B cell (primary cell): ENCODE data around the gene SLC29A4. TPM values are rescaled to one million over a fixed set of nuclear protein-coding genes. Genes with fewer than 3 reads are reported as not detected.

Source experiments
- ATAC-seq: fragments of 200-7000 bp; cut with Tn5 transposase; one replicate; pipeline ENCODE4 v1.10.0; 2021; ENCODE audit warnings: low read depth, mild to moderate bottlenecking, moderate number of reproducible peaks, moderate library complexity
- CTCF ChIA-PET: fragments of 350-600 bp; sonication (Branson Sonifier 250); formaldehyde crosslinking; loops from one replicate; lab custom pipeline; 2021; ENCODE audit warnings: antibody characterized with exemption, inconsistent platforms; lab: Charles Lee
- POLR2A ChIA-PET: fragments of 350-600 bp; sonication (Branson Sonifier 250); formaldehyde crosslinking; loops from one replicate; lab custom pipeline; 2021; ENCODE audit warnings: antibody characterized with exemption; lab: Charles Lee
- DNase-seq: peaks from one replicate; pipeline ENCODE4 v3.0.0; 2013
- H2AFZ ChIP-seq: 2 replicates; pipeline ENCODE4 v1.6.1; 2012; ENCODE audit warnings: mild to moderate bottlenecking, low read depth, low read length; ENCODE audit not compliant: insufficient read depth, poor library complexity, severe bottlenecking
- H3K27ac ChIP-seq, 2 donors: 1 replicate in 1 of 2; 2 replicates in 1 of 2; pipeline ENCODE4 v1.5.1; 2012 to 2013; ENCODE audit warnings: low read length in 2 of 2, mild to moderate bottlenecking in 2 of 2, moderate library complexity in 1 of 2
- H3K27me3 ChIP-seq, 4 experiments: fragments of 200-600 bp in 1 of 4; sonication (generic) in 1 of 4; replicated peaks in 1 of 4; 1 replicate in 2 of 4; 2 replicates in 2 of 4; pipeline versions ENCODE4 v1.6.1 to v1.7.0; 2013 to 2016; ENCODE audit warnings: low read length in 3 of 4, mild to moderate bottlenecking in 2 of 4, mixed read lengths in 1 of 4, moderate library complexity in 1 of 4; ENCODE audit not compliant: insufficient read depth in 4 of 4, control insufficient read depth in 3 of 4; ENCODE audit errors: control extremely low read depth in 1 of 4
- H3K36me3 ChIP-seq, 2 experiments: replicated peaks in 1 of 2; 1 replicate in 1 of 2; 2 replicates in 1 of 2; pipeline versions ENCODE4 v1.6.1 to v1.7.1; 2013; ENCODE audit warnings: low read length in 1 of 2; ENCODE audit not compliant: insufficient read depth in 2 of 2, control insufficient read depth in 1 of 2; ENCODE audit errors: control extremely low read depth in 1 of 2, extremely low read depth in 1 of 2
- H3K4me1 ChIP-seq, 2 donors: fragments of 200-600 bp in 1 of 2; sonication (generic) in 1 of 2; 1 replicate in 1 of 2; 2 replicates in 1 of 2; pipeline versions ENCODE4 v1.5.1 to v1.6.1; 2013 to 2017; ENCODE audit warnings: low read length in 2 of 2; ENCODE audit not compliant: control insufficient read depth in 2 of 2, insufficient read depth in 2 of 2
- H3K4me2 ChIP-seq: replicated peaks from 2 replicates; pipeline ENCODE3; 2012; ENCODE audit warnings: mild to moderate bottlenecking, low read depth, low read length; ENCODE audit not compliant: poor library complexity, severe bottlenecking
- H3K4me3 ChIP-seq, 5 experiments: fragments of 200-600 bp in 1 of 5; sonication (generic) in 1 of 5; 1 replicate in 3 of 5; 2 replicates in 2 of 5; pipeline versions ENCODE4 v1.5.1 to v1.7.0; 2011 to 2016; ENCODE audit warnings: low read length in 4 of 5, mild to moderate bottlenecking in 4 of 5, low read depth in 2 of 5, control low read depth in 1 of 5, moderate library complexity in 1 of 5; ENCODE audit not compliant: insufficient read depth in 1 of 5; ENCODE audit errors: control extremely low read depth in 1 of 5, extremely low read depth in 1 of 5
- H3K79me2 ChIP-seq: fragments of 200-600 bp; sonication (generic); one replicate; pipeline ENCODE4 v1.6.0; 2016; ENCODE audit warnings: low read length; ENCODE audit not compliant: control insufficient read depth, insufficient read depth
- H3K9ac ChIP-seq: fragments of 200-600 bp; sonication (generic); 2 replicates; pipeline ENCODE4 v1.6.1; 2017; ENCODE audit warnings: mild to moderate bottlenecking, low read length, moderate library complexity
- H3K9me3 ChIP-seq, 3 donors: one replicate each; pipeline versions ENCODE4 v1.6.1 to v1.7.1; 2013; ENCODE audit warnings: low read length in 2 of 3; ENCODE audit not compliant: control insufficient read depth in 2 of 3, insufficient read depth in 1 of 3; ENCODE audit errors: control extremely low read depth in 1 of 3
- H4K20me1 ChIP-seq: 2 replicates; pipeline ENCODE4 v1.6.0; 2012; ENCODE audit warnings: mild to moderate bottlenecking, low read length; ENCODE audit not compliant: insufficient read depth, control insufficient read depth, poor library complexity, severe bottlenecking
- H3K27ac Mint-ChIP-seq: one replicate; pipeline ENCODE4 v1.8.0; 2021; ENCODE audit warnings: mixed read lengths
- H3K27me3 Mint-ChIP-seq: one replicate; pipeline ENCODE4 v1.8.0; 2021; ENCODE audit warnings: mixed read lengths
- H3K4me1 Mint-ChIP-seq: one replicate; pipeline ENCODE4 v1.8.0; 2021; ENCODE audit warnings: mixed read lengths
- H3K4me3 Mint-ChIP-seq: one replicate; pipeline ENCODE4 v1.8.0; 2021; ENCODE audit warnings: mixed read lengths
- H3K9me3 Mint-ChIP-seq: one replicate; pipeline ENCODE4 v1.8.0; 2022; ENCODE audit warnings: mixed read lengths; ENCODE audit not compliant: insufficient read depth
- EZH2 ChIP-seq: IDR thresholded peaks from 2 replicates; pipeline ENCODE4 v1.6.1; 2012; ENCODE audit warnings: borderline replicate concordance, low read depth, mild to moderate bottlenecking, moderate library complexity, low read length; ENCODE audit not compliant: insufficient read depth, poor library complexity, severe bottlenecking
- WGBS: methylation state at CpG from one replicate; pipeline ENCODE4 v1.1.5; 2013; ENCODE audit warnings: missing lambda C conversion rate; ENCODE audit not compliant: insufficient coverage; 5-methylcytosine and 5-hydroxymethylcytosine counted together
- intact Hi-C: fragments of 100-400 bp; cut with micrococcal nuclease; formaldehyde crosslinking; loops from one replicate; pipeline ENCODE4 v1.10.0; 2022
- polyA plus RNA-seq: library from polyadenylated mRNA; depleted of rRNA; stranded (reverse); fragments of >200 nt; gene quantifications from 2 replicates; pipeline ENCODE4 v1.2.3, GENCODE V29; 2012
- total RNA-seq, 2 donors: library from RNA; stranded (reverse); fragments of 120-200 nt in 1 of 2; gene quantifications; 1 replicate in 1 of 2; 2 replicates in 1 of 2; pipeline versions ENCODE4 v1.2.3 to v1.2.4, GENCODE V29; 2013 to 2022
- TF ChIP-seq, protein P1 (sequence below): fragments of 200-600 bp; IDR thresholded peaks from one replicate; pipeline ENCODE4 v1.8.0; 2022; ENCODE audit warnings: antibody characterized with exemption, mild to moderate bottlenecking

Gene SLC29A4
- total and polyA plus RNA-seq, 2 donors (not counting 1 experiment from before 2014, with no cell fraction given): 0.21 to 0.67 TPM

- peaks cover 14% of the 10 kb centered on the region for H3K4me1 Mint-ChIP-seq
- Histone ChIP-seq H3K9me3 (peaks cover 0 to 22% (median 3%) of the 10 kb centered on the region in 3 donors), H2AFZ (peak overlapping the region; percentile 33), H3K4me1 (peaks cover 11 to 13% of the 10 kb centered on the region in 2 donors), H3K27me3 (peaks cover 0 to 27% (median 4%) of the 10 kb centered on the region in 4 experiments), H3K4me3 (no peak overlapping the region), H3K9ac (no peak overlapping the region), H3K4me2 (peak overlapping the region; percentile 22), H3K79me2 (no peaks in the 10 kb centered on the region), H3K36me3 (no peaks in the 10 kb centered on the region), H4K20me1 (no peaks in the 10 kb centered on the region), H3K27ac (no peak overlapping the region)
- peak; percentile 10 for ATAC-seq
- peaks cover 30% of the 10 kb centered on the region for H3K27me3 Mint-ChIP-seq
- POLR2A ChIA-PET: no interaction called here
- intact Hi-C loops: no loop called here
- CTCF ChIA-PET: no interaction called here
- H3K27ac Mint-ChIP-seq: no peak overlapping the region
- H3K4me3 Mint-ChIP-seq: peak overlapping the region; percentile 67
- 20% methylated on average over 11 of the region's 29 CpGs for WGBS
- H3K9me3 Mint-ChIP-seq: peaks cover 6% of the 10 kb centered on the region
- DNase-seq: peak; percentile 26
- no peak for TF ChIP-seq EZH2
- TF ChIP-seq, protein P1, sequence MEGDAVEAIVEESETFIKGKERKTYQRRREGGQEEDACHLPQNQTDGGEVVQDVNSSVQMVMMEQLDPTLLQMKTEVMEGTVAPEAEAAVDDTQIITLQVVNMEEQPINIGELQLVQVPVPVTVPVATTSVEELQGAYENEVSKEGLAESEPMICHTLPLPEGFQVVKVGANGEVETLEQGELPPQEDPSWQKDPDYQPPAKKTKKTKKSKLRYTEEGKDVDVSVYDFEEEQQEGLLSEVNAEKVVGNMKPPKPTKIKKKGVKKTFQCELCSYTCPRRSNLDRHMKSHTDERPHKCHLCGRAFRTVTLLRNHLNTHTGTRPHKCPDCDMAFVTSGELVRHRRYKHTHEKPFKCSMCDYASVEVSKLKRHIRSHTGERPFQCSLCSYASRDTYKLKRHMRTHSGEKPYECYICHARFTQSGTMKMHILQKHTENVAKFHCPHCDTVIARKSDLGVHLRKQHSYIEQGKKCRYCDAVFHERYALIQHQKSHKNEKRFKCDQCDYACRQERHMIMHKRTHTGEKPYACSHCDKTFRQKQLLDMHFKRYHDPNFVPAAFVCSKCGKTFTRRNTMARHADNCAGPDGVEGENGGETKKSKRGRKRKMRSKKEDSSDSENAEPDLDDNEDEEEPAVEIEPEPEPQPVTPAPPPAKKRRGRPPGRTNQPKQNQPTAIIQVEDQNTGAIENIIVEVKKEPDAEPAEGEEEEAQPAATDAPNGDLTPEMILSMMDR: no peak
Measured at GRCh38 chr7:5296015-5296610, 13.4 kb downstream of the SLC29A4 start.

DNA sequence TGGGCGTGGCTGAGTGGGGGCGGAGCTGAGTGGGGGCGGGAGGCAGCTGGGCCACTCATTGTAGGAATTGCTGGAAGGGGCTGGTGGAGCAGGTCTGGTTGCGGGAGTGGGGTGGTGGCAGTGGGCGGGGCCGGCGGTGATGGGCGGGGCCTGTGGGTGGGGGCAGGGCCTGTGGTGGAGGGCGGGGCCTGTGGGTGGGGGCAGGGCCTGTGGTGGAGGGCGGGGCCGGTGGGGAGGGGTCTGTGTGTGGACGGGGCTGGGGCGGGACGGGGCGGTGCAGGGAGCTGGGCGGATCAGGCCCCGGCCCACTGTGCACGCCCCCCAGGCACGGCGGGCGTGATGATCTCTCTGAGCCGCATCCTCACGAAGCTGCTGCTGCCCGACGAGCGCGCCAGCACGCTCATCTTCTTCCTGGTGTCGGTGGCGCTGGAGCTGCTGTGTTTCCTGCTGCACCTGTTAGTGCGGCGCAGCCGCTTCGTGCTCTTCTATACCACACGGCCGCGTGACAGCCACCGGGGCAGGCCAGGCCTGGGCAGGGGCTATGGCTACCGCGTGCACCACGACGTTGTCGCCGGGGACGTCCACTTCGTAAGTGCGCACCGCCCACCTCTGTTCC, 14.0 kb downstream of the SLC29A4 start:
- peak overlapping the region; percentile 75 for H3K4me3 Mint-ChIP-seq
- peak overlapping the region; percentile 64 for H3K4me2 ChIP-seq
- no peak overlapping the region for H3K27ac ChIP-seq
- intact Hi-C loops: no loop called here
- ChIA-PET POLR2A (interaction anchor here (0.6 kb wide), 1 partner anchor 67 kb away, joined by 3 read pairs; no protein-coding TSS in a partner anchor), CTCF (no interaction called here)
- no peaks in the 10 kb centered on the region for H3K79me2 ChIP-seq
- ATAC-seq (peak; percentile 84), DNase-seq (peak; percentile 71)
- H3K27me3 Mint-ChIP-seq: peaks cover 27% of the 10 kb centered on the region
- peaks cover 0 to 22% (median 3%) of the 10 kb centered on the region in 3 donors for H3K9me3 ChIP-seq
- H2AFZ ChIP-seq: peak overlapping the region; percentile 71
- H3K4me1 Mint-ChIP-seq: peaks cover 14% of the 10 kb centered on the region
- H3K36me3 ChIP-seq: no peaks in the 10 kb centered on the region
- peaks cover 11 to 13% of the 10 kb centered on the region in 2 donors for H3K4me1 ChIP-seq
- H3K9ac ChIP-seq: peak overlapping the region; percentile 55
- no peaks in the 10 kb centered on the region for H4K20me1 ChIP-seq
- no peak for TF ChIP-seq EZH2
- TF ChIP-seq, protein P1: no peak
- peaks cover 6% of the 10 kb centered on the region for H3K9me3 Mint-ChIP-seq
- H3K4me3 ChIP-seq: peak overlapping the region in 4 of 5 experiments; percentile 22 to 50 (median 42)
- H3K27ac Mint-ChIP-seq: peak overlapping the region; percentile 12
- under 1% methylated on average over 28 of the region's 48 CpGs for WGBS
- H3K27me3 ChIP-seq: peaks cover 0 to 27% (median 4%) of the 10 kb centered on the region in 4 experiments
